ENCODE data around the gene MAGEC3. TPM values are rescaled to one million over a fixed set of nuclear protein-coding genes. Genes with fewer than 3 reads are reported as not detected.

Gene MAGEC3
- total RNA-seq, 2 experiments from 2014 or later: not detected

GRCh38 chrX:141945426-141945825, 107.3 kb downstream of the MAGEC3 start:
- no peak for ATAC-seq (ENCODE audit: poor library complexity)
- no peak overlapping the region for H3K27ac Mint-ChIP-seq
- no peak for TF ChIP-seq CTCF (IDR thresholded peaks at IDR 0.05)
- Histone ChIP-seq H3K27ac (ENCODE audit: low read depth in 1 of 2, low read length in 2 of 2) (no peak overlapping the region), H3K4me1 (ENCODE audit: insufficient read depth, low read length) (no peaks in the 10 kb centered on the region), H3K36me3 (ENCODE audit: insufficient read depth, low read length) (no peaks in the 10 kb centered on the region), H3K4me3 (ENCODE audit: low read length) (no peak overlapping the region), H3K27me3 (ENCODE audit: control insufficient read depth in 1 of 2, insufficient read depth in 2 of 2, low read length in 2 of 2) (no peaks in the 10 kb centered on the region), H3K9me3 (ENCODE audit: control insufficient read depth in 1 of 2, insufficient read depth in 1 of 2, low read length in 2 of 2) (no peaks in the 10 kb centered on the region)
- peaks cover 2% of the 10 kb centered on the region for H3K9me3 Mint-ChIP-seq
- POLR2A ChIA-PET: no interaction called here
- no peak for DNase-seq
- no peaks in the 10 kb centered on the region for H3K4me1 Mint-ChIP-seq (ENCODE audit: low read depth)
- intact Hi-C loops (cut with DNase I, micrococcal nuclease): no loop called here
- H3K36me3 Mint-ChIP-seq (ENCODE audit: low read depth): no peaks in the 10 kb centered on the region
- H3K4me3 Mint-ChIP-seq: no peak overlapping the region
- CTCF ChIA-PET: no interaction called here
- H3K27me3 Mint-ChIP-seq: no peaks in the 10 kb centered on the region

DNA sequence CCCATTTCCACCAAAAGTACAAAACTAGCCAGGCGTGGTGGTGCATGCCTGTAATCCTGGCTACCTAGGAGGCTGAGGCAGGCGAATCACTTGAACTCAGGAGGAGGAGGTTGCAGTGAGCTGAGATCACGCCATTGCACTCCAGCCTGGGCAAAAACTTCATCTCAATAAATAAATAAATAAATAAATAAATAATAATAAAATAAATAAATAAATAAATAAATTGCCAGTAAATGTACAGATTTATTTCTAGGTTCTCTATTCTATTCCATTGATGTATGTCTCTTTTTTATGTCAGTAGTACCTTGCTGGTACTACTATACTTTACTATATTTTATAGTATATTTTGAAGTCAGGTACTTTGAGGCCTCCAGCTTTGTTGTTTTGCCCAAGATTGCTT, 109.2 kb downstream of the MAGEC3 start:
- Histone ChIP-seq H3K9me3 (ENCODE audit: control insufficient read depth in 1 of 2, insufficient read depth in 1 of 2, low read length in 2 of 2) (peaks cover 0 to 5% of the 10 kb centered on the region in 2 experiments), H3K36me3 (ENCODE audit: insufficient read depth, low read length) (no peaks in the 10 kb centered on the region), H3K27ac (ENCODE audit: low read depth in 1 of 2, low read length in 2 of 2) (no peak overlapping the region), H3K4me1 (ENCODE audit: insufficient read depth, low read length) (no peaks in the 10 kb centered on the region), H3K4me3 (ENCODE audit: low read length) (no peak overlapping the region), H3K27me3 (ENCODE audit: control insufficient read depth in 1 of 2, insufficient read depth in 2 of 2, low read length in 2 of 2) (no peaks in the 10 kb centered on the region)
- POLR2A ChIA-PET: no interaction called here
- Mint-ChIP-seq H3K4me1 (ENCODE audit: low read depth) (no peaks in the 10 kb centered on the region), H3K27ac (no peak overlapping the region), H3K27me3 (no peaks in the 10 kb centered on the region), H3K9me3 (peaks cover 5% of the 10 kb centered on the region), H3K4me3 (no peak overlapping the region), H3K36me3 (ENCODE audit: low read depth) (no peaks in the 10 kb centered on the region)
- no peak for DNase-seq
- intact Hi-C loops (cut with DNase I, micrococcal nuclease): no loop called here
- no peak for TF ChIP-seq CTCF (IDR thresholded peaks at IDR 0.05)
- CTCF ChIA-PET: no interaction called here
- no peak for ATAC-seq (ENCODE audit: poor library complexity)

Other genes with a start within 250 kb of the MAGEC3 start
- not detected for gene SPANXA2, start 248.6 kb upstream of the MAGEC3 start, total RNA-seq
- not detected for gene SPANXD, start 139.6 kb upstream of the MAGEC3 start, total RNA-seq
- gene MAGEC1, start 65.6 kb downstream of the MAGEC3 start, total RNA-seq: not detected

Measured in CD4-positive, alpha-beta T cell (primary cell).